ENCODE measurements around the gene HPSE2.
"Not testable (repeated sequence)": the region's sequence is repeated elsewhere in the genome, so short reads cannot be mapped to it uniquely, and the experiment has no call there.

Gene HPSE2

GRCh38 chr10:98569853-98570252, 665.8 kb downstream of the HPSE2 start:
- Histone ChIP-seq H3K36me3 (ENCODE audit: control insufficient read depth, insufficient read depth, low read length) (no peaks in the 10 kb centered on the region), H3K27me3 (ENCODE audit: control insufficient read depth, insufficient read depth, low read length) (no peaks in the 10 kb centered on the region), H3K4me3 (ENCODE audit: low read depth, low read length) (no peak overlapping the region), H3K9me3 (ENCODE audit: control insufficient read depth, insufficient read depth, low read length) (no peaks in the 10 kb centered on the region), H3K27ac (ENCODE audit: low read depth, low read length) (no peak overlapping the region), H3K4me1 (ENCODE audit: control insufficient read depth, insufficient read depth, low read length) (no peaks in the 10 kb centered on the region), H3K9ac (ENCODE audit: low read depth, low read length) (no peak overlapping the region)

DNA sequence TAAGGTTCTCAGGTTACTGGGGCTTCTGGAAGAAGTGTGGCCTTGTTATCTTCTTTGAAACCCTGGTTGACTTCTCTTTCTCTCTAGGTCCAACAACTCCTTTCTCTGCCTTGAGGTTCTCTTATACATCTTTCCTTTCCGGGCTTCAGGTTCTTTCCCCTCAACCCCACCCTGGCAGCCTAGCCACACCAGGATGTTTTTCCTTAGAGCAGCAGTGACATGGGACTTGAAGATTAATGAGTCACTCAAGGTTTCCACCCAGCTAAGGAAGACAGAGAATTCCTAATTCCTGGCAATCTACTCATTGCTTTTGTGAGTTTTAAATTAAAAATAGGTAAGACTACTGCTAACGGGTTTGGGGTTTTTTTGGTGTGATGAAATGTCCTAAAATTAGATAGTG, 667.1 kb downstream of the HPSE2 start:
- Histone ChIP-seq H3K4me3 (ENCODE audit: low read depth, low read length) (no peak overlapping the region), H3K36me3 (ENCODE audit: control insufficient read depth, insufficient read depth, low read length) (no peaks in the 10 kb centered on the region), H3K4me1 (ENCODE audit: control insufficient read depth, insufficient read depth, low read length) (no peaks in the 10 kb centered on the region), H3K9ac (ENCODE audit: low read depth, low read length) (no peak overlapping the region), H3K27me3 (ENCODE audit: control insufficient read depth, insufficient read depth, low read length) (no peaks in the 10 kb centered on the region), H3K9me3 (ENCODE audit: control insufficient read depth, insufficient read depth, low read length) (no peaks in the 10 kb centered on the region), H3K27ac (ENCODE audit: low read depth, low read length) (no peak overlapping the region)

DNA sequence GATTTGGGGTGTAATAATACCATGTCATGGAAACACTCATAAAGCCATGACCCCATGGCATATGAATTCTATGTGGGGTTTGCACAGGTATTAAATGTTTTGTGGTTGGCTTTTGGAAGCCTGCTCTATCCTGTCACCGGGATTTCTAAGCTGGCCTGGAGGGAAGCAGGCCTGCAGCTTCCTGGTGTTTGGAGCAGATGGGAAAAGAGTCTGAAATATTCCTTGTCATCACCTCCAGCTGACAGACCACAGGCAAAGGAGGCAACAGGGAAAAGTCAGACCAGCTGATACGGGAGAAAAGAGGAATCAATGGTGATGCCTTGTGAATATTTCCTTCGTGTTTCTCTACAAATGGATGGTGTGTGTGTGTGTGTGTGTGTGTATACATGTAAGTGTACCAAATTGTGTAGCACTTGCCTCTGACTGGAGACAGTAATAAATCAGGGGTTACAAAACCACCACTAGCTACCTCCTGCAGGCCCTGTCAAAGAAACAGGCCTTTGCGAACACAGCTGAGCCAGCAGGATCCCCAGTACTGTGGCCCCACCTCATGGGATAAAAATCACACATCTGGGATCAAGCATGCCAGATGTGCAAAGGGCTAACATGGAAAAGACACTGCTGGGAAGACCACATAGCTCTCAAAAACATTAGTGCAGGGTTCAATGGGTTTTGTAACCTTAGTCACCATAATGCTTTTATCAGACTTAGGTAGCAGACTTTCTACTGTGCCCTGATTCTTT, 668.1 kb downstream of the HPSE2 start:
- no peak overlapping the region for H3K9ac ChIP-seq (ENCODE audit: low read depth, low read length)
- H3K27me3 ChIP-seq (ENCODE audit: control insufficient read depth, insufficient read depth, low read length): no peaks in the 10 kb centered on the region
- H3K4me3 ChIP-seq (ENCODE audit: low read depth, low read length): no peak overlapping the region
- no peaks in the 10 kb centered on the region for H3K9me3 ChIP-seq (ENCODE audit: control insufficient read depth, insufficient read depth, low read length)
- H3K36me3 ChIP-seq (ENCODE audit: control insufficient read depth, insufficient read depth, low read length): no peaks in the 10 kb centered on the region
- H3K27ac ChIP-seq (ENCODE audit: low read depth, low read length): no peak overlapping the region
- H3K4me1 ChIP-seq (ENCODE audit: control insufficient read depth, insufficient read depth, low read length): no peaks in the 10 kb centered on the region

DNA sequence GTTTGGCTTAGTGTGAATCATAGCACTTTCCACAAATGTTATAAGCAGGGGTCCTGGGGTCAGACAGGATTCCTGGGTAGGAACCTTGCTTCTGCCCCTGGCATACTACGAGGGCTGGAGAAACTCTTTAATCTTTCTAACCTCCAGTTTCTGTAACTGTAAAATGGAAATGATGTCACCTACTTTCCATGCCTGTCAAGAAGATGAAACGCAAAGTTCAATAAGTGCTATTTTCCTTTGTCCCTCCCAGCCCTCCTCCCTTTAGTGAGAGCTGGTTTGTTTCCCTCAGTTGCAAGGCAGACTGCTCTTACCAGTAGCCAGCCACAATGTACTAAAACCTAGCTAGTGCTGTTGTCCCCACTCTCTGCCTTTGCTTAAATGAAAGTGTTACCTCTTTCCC, 671.8 kb downstream of the HPSE2 start:
- Histone ChIP-seq H3K9ac (ENCODE audit: low read depth, low read length) (no peak overlapping the region), H3K27ac (ENCODE audit: low read depth, low read length) (no peak overlapping the region), H3K4me1 (ENCODE audit: control insufficient read depth, insufficient read depth, low read length) (no peaks in the 10 kb centered on the region), H3K36me3 (ENCODE audit: control insufficient read depth, insufficient read depth, low read length) (no peaks in the 10 kb centered on the region), H3K4me3 (ENCODE audit: low read depth, low read length) (no peak overlapping the region), H3K9me3 (ENCODE audit: control insufficient read depth, insufficient read depth, low read length) (no peaks in the 10 kb centered on the region), H3K27me3 (ENCODE audit: control insufficient read depth, insufficient read depth, low read length) (no peaks in the 10 kb centered on the region)

- Histone ChIP-seq H3K27ac (ENCODE audit: low read depth, low read length) (no peak overlapping the region), H3K4me1 (ENCODE audit: control insufficient read depth, insufficient read depth, low read length) (no peaks in the 10 kb centered on the region), H3K9ac (ENCODE audit: low read depth, low read length) (no peak overlapping the region), H3K4me3 (ENCODE audit: low read depth, low read length) (no peak overlapping the region), H3K36me3 (ENCODE audit: control insufficient read depth, insufficient read depth, low read length) (no peaks in the 10 kb centered on the region), H3K27me3 (ENCODE audit: control insufficient read depth, insufficient read depth, low read length) (no peaks in the 10 kb centered on the region), H3K9me3 (ENCODE audit: control insufficient read depth, insufficient read depth, low read length) (no peaks in the 10 kb centered on the region)
Observed at GRCh38 chr10:98560565-98560964, 675.1 kb downstream of the HPSE2 start.

GRCh38 chr10:98556061-98556460, 679.6 kb downstream of the HPSE2 start:
- no peak overlapping the region for H3K9ac ChIP-seq (ENCODE audit: low read depth, low read length)
- H3K27me3 ChIP-seq (ENCODE audit: control insufficient read depth, insufficient read depth, low read length): no peaks in the 10 kb centered on the region
- no peaks in the 10 kb centered on the region for H3K4me1 ChIP-seq (ENCODE audit: control insufficient read depth, insufficient read depth, low read length)
- H3K4me3 ChIP-seq (ENCODE audit: low read depth, low read length): no peak overlapping the region
- no peaks in the 10 kb centered on the region for H3K36me3 ChIP-seq (ENCODE audit: control insufficient read depth, insufficient read depth, low read length)
- H3K9me3 ChIP-seq (ENCODE audit: control insufficient read depth, insufficient read depth, low read length): no peaks in the 10 kb centered on the region
- H3K27ac ChIP-seq (ENCODE audit: low read depth, low read length): no peak overlapping the region

GRCh38 chr10:98555021-98555619, 680.5 kb downstream of the HPSE2 start:
- H3K27me3 ChIP-seq (ENCODE audit: control insufficient read depth, insufficient read depth, low read length): no peaks in the 10 kb centered on the region
- no peaks in the 10 kb centered on the region for H3K4me1 ChIP-seq (ENCODE audit: control insufficient read depth, insufficient read depth, low read length)
- no peak overlapping the region for H3K9ac ChIP-seq (ENCODE audit: low read depth, low read length)
- H3K36me3 ChIP-seq (ENCODE audit: control insufficient read depth, insufficient read depth, low read length): no peaks in the 10 kb centered on the region
- H3K4me3 ChIP-seq (ENCODE audit: low read depth, low read length): no peak overlapping the region
- H3K9me3 ChIP-seq (ENCODE audit: control insufficient read depth, insufficient read depth, low read length): no peaks in the 10 kb centered on the region
- H3K27ac ChIP-seq (ENCODE audit: low read depth, low read length): no peak overlapping the region

GRCh38 chr10:98541561-98541960, 694.1 kb downstream of the HPSE2 start:
- not testable (repeated sequence) for H3K27ac ChIP-seq (ENCODE audit: low read depth, low read length); H3K27me3 ChIP-seq (ENCODE audit: control insufficient read depth, insufficient read depth, low read length); H3K9ac ChIP-seq (ENCODE audit: low read depth, low read length); H3K36me3 ChIP-seq (ENCODE audit: control insufficient read depth, insufficient read depth, low read length); H3K9me3 ChIP-seq (ENCODE audit: control insufficient read depth, insufficient read depth, low read length); H3K4me3 ChIP-seq (ENCODE audit: low read depth, low read length); H3K4me1 ChIP-seq (ENCODE audit: control insufficient read depth, insufficient read depth, low read length)

DNA sequence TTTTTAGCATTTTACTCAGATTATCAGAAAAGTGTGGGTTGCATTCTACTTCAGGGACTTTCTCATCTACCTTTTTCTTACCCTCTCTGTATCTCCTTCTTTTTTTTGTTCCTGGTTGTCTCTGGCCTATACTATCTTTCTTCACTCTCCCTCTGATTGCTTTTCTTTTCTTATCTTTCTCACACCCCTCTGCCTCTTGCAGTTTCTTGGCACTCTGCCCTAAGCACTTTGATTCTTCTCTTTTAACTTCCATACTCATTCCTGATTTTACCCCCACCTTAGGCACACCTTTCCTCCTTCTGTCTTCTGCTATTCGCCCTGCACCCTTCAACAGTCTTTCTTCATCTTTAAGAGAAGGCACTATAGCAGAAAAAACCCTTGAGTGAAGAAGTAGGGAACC, 696.1 kb downstream of the HPSE2 start:
- H3K4me3 ChIP-seq (ENCODE audit: low read depth, low read length): no peak overlapping the region
- H3K4me1 ChIP-seq (ENCODE audit: control insufficient read depth, insufficient read depth, low read length): no peaks in the 10 kb centered on the region
- no peak overlapping the region for H3K27ac ChIP-seq (ENCODE audit: low read depth, low read length)
- no peak overlapping the region for H3K9ac ChIP-seq (ENCODE audit: low read depth, low read length)
- no peaks in the 10 kb centered on the region for H3K27me3 ChIP-seq (ENCODE audit: control insufficient read depth, insufficient read depth, low read length)
- no peaks in the 10 kb centered on the region for H3K9me3 ChIP-seq (ENCODE audit: control insufficient read depth, insufficient read depth, low read length)
- no peaks in the 10 kb centered on the region for H3K36me3 ChIP-seq (ENCODE audit: control insufficient read depth, insufficient read depth, low read length)

- no peak overlapping the region for H3K9ac ChIP-seq (ENCODE audit: low read depth, low read length)
Observed at GRCh38 chr10:98538472-98538871, 697.2 kb downstream of the HPSE2 start.

DNA sequence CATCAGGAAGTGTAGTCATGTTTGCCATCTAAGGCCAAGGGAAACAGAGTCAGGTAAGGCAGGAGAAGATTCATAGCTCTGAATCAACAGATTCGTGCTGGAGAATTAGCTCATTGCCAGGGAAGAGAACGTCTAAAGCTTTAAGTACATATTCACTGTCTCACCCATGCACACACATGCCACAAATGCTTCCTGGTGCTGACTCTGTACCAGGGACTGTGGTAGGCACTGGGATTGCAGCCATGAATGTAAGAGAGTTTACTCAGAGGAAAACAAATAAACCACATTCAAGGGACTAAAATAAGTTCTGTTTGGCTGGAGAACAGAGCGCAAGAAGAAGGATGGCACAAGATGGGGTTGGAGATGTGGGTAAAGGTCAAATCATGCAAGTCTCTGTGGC, 699.1 kb downstream of the HPSE2 start:
- H3K9me3 ChIP-seq (ENCODE audit: control insufficient read depth, insufficient read depth, low read length): no peaks in the 10 kb centered on the region
- no peak overlapping the region for H3K4me3 ChIP-seq (ENCODE audit: low read depth, low read length)
- H3K36me3 ChIP-seq (ENCODE audit: control insufficient read depth, insufficient read depth, low read length): no peaks in the 10 kb centered on the region
- H3K4me1 ChIP-seq (ENCODE audit: control insufficient read depth, insufficient read depth, low read length): no peaks in the 10 kb centered on the region
- no peak overlapping the region for H3K27ac ChIP-seq (ENCODE audit: low read depth, low read length)
- no peaks in the 10 kb centered on the region for H3K27me3 ChIP-seq (ENCODE audit: control insufficient read depth, insufficient read depth, low read length)
- no peak overlapping the region for H3K9ac ChIP-seq (ENCODE audit: low read depth, low read length)

More at GRCh38 chr10:98538472-98538871, 697.2 kb downstream of the HPSE2 start:
- Histone ChIP-seq H3K27ac (ENCODE audit: low read depth, low read length) (no peak overlapping the region), H3K36me3 (ENCODE audit: control insufficient read depth, insufficient read depth, low read length) (no peaks in the 10 kb centered on the region), H3K4me3 (ENCODE audit: low read depth, low read length) (no peak overlapping the region), H3K27me3 (ENCODE audit: control insufficient read depth, insufficient read depth, low read length) (no peaks in the 10 kb centered on the region), H3K9me3 (ENCODE audit: control insufficient read depth, insufficient read depth, low read length) (no peaks in the 10 kb centered on the region), H3K4me1 (ENCODE audit: control insufficient read depth, insufficient read depth, low read length) (no peaks in the 10 kb centered on the region)
